NOMO-1 treated with dmso at 0.1 percent for 144 hours (cell line): ENCODE results near the gene STXBP5.

Experiments
- DNase-seq: peaks from one replicate; lab custom pipeline; 2025; ENCODE audit not compliant: unreplicated experiment; lab: John Stamatoyannopoulos, UW

Gene STXBP5

DNA sequence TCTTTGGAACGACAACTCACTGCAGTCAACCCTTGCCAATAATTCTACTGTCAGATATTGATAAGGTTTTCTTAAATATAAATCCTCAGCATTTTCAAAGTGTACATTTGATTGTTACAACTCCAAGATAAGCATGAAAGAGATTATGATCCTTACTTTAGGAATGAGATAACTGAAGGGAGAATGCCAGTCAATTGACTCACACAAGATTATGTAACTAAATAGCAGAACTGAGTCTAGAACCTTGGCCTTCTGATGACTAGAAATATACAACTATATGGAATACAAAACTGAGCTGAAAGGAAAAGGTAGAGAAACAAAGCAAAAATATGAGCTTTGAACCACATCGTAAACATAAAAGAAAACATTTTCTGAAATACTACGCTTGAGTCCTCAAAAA, 26.9 kb upstream of the STXBP5 start:
- no peak for DNase-seq

DNA sequence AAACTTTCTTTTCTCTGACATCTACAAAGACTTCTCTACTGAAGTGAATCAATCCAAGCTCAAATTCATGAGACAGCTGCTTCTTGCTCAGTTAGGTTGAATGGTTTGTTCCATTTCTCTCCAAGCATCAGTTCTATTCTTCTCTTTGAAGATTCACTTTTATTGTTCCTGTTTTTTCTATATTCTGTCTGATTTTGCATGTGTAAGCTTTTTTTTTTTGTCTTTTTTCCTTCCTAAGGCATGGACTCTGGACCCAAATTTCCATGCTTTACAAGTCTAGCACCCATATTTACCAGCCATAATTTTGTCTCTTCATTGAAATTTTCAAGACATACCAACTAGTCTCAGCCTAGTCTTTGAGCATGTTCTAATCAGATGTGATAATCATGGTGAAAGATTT, 25.9 kb upstream of the STXBP5 start:
- no peak for DNase-seq

DNA sequence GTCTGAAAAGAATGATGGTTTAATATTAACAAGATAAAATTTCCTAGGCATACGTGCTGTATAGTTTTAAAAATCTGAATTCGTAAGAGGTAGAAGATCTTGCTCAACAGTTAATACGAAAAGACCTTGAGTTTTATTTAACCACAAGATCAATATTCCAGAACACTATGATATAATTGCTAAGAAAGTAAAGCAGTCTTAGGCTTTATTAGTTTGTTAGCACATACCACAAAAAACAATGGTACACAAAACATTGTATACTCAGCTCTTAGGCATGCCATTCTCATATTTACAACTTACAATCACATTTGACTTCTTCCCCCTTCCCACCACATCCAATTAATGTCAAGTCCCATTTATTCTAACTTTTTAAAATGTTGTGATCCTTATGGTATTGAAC, 24.4 kb upstream of the STXBP5 start:
- no peak for DNase-seq

DNA sequence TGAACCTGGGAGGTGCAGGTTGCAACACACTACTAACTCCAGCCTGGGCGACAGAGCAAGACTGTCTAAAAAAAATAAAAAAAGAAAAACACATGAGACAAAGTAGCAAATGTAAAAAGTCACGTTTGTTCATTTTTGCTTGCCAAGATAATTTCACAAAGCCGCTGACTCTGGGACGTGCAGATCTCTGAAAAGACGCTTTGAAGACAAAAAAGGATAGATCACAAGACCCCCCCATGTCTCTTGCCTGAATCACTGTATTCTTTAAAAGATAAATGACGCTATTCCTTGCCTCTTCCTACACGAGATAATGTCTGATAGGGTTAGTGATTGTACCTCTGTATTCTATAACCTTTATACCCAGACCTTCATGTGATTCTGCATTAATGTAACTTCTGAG, 23.3 kb upstream of the STXBP5 start:
- no peak for DNase-seq

DNA sequence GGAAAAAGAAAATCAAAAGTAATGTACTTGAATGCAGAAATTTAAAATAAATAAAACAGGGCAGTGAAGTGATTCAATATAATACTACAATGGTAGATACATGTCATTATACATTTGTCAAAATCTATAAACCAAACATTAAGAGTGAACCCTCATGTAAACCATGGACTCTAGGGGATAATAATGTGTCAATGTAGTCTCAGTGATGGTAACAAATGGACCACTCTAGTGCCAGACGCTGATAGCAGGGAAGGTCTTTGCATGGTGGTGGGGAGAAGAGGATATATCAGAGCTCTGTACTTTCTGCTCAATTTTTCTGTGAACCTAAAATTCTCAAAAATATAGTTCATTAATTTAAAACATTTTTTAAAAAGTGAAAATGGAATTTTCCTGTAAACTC, 19.8 kb upstream of the STXBP5 start:
- DNase-seq, result no peak

DNA sequence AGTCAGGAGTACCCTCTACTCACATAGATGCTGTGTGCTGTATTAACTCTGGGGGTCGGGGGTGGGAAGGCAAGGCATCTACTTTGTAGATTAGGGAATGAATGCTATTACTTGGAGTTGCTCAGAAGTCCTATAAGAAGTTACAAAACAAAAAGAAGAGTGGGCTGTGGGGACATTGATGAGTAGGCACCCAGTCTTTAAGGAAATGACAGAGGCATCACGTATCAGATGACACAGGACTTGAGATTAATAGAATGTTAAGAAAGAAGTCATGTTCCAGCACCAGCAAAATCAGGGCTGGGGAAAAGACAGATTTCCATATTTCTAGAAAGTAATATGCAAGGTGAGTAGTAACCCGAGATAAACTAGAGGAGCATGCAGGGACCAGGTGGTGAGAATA, 19.0 kb upstream of the STXBP5 start:
- no peak for DNase-seq

DNA sequence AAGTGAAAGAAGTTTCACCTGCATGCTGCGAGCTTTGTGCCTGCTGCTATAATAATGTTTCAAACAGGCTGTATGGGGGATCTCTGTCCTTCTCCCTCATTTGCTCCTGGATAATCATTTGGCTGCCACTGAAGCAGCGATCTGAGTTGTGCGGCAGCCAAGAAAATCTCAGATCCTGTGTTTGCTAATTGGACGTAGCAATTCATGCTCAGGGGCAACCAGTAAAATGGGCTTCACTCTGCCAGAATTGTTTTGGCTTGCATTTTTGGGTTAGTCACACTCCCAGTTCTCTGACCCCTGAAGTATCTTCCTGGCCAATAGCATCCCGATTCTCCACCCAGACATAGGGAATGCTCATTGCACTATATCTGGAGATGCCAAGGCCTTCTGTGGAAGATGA, 13.7 kb upstream of the STXBP5 start:
- DNase-seq, result no peak

DNA sequence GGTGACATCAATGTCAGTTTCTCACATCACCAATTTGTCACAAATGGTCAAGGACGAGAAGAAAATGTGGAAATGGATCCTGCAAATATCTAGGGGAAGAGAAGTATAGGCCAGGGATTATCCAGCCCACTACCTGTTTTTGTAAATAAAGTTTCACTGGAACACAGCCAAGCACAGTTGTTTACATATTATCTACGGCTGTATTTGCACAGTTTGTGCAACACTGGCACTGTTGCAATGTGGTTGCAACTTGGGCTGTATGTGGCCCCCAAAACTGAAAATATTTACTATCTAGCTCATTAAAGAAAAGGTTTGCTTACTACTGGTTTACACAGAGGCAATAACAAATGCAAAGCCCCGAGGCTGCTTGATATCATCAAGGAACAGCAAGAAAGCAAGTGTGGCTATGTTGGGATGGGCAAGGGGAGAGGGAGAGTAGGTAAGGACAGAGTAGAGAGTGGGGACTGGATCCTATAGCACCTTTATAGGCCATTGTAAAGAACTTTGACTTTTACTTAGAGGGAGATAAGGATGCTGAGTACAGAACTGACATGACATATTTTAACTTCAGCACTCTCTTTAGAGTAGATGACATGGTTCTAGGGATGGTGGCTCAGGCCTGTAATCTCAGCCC, 11.8 kb upstream of the STXBP5 start:
- DNase-seq, result no peak

DNA sequence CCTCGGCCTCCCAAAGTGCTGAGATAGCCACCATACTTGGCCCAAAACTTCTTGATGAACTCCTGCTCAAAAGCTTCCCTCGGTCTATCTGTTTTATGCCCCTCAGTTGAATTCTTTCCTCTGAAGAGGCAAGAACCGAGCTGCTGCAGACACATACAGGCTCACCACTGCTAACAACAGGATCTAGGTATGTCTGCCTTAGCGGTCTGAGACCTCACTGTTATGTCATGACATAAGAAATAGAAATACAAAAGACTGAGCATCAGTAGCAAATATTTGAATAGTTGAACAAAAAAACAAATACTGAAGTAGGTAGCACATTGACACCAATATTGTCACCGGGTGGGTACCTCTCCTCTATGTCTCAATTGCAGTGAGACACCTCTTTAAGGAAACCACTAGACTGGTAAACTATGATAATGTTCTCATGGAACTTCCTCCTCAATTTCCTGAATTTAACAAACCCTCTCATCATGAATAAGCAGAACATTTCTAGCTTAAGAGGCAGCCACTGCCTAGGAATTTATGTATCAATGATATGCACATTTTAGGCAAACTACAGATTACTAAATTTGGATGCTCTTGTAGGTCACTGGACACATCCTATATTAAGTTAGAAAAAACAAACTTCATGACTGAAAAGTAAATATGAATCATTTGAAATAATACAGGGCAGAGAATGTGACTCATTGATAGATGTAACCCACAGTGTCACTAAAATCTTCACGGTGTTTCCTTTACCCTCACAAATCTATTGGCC, 9.4 kb upstream of the STXBP5 start:
- peak; percentile 17 for DNase-seq

DNA sequence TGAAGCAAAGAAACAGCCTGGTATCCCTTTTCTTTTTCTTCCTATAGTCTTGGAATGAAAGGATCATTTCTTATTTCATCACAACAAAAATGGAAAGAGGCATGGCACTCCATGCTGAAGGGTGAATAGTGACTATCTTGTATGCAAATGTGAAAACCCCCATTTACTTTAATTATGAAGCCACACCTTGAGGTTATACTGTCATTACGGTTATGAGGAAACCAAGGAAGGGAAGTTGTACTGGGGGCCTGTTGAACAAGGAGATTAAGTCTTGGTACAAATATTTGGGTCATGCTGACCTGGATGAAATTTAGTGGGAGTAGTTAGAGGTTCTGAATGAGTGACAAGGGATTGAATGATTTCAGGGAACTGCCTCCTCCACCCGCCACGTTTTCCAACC, 8.7 kb upstream of the STXBP5 start:
- peak; percentile 33 for DNase-seq

DNA sequence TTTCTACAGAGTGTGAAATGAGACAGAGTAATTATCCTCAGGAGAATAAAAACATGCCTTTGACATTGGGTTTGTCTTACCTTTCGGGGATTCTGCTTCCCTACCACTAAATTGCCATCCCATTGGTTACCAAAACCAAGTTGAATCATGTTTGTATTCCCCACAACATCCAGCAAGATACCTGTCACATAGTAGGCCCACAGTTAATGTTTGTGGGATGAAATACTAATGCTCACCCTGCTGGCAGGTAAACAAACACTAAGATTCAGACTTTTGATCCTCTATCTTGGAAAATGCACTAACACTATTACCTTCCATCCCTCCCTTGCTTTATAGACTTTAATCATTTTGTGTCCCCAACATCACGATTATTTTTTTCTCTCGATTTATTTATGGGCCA, 8.2 kb upstream of the STXBP5 start:
- no peak for DNase-seq

DNA sequence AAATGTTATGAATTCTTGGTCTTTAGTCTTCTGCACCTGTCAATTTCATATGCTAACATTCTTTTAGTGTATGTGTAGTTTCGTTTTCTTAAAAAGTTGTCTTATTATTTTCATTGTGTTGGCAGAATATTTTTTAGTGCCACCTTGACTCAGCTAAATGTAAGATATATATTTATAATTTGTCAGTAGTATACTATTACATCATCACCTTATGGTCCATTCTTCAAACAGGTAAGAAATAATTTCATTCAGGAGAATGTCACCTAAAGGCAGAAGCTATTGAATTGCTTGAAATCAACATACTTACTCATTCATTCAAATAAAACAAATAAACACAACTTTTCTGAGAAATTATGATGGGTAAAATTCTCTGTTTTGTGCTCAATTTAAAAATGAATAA, 3.5 kb upstream of the STXBP5 start:
- DNase-seq, result no peak

DNA sequence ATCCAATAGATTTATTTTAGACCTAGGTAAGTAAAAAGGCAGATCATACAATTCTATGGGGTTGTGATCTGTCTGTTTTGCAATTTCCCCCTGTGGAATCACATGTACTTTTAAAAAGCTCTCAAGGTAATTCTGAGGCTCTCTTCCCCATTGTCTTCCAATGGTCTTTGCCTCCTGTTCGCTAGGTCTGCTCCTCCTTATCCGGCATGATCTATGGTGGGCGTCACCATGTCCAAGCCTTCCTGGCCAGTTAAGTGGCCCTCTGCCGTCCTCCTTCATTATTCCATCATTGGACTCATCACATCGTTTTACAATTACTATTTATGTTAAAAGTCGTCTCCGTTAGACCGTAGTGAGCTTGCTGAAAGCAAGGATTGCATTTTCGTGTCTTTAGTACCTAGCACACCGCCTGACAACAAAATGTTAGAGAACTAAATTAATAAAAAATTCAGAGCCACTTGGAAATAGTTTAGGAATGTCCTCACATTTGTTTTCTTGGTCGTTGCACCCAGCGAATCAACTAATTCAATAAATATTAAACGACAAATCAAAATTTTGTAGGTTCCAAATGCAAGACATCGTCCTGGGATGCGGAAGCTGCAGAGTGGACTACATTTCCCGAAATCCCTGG, 2.2 kb upstream of the STXBP5 start:
- DNase-seq, result peak; percentile 67

DNA sequence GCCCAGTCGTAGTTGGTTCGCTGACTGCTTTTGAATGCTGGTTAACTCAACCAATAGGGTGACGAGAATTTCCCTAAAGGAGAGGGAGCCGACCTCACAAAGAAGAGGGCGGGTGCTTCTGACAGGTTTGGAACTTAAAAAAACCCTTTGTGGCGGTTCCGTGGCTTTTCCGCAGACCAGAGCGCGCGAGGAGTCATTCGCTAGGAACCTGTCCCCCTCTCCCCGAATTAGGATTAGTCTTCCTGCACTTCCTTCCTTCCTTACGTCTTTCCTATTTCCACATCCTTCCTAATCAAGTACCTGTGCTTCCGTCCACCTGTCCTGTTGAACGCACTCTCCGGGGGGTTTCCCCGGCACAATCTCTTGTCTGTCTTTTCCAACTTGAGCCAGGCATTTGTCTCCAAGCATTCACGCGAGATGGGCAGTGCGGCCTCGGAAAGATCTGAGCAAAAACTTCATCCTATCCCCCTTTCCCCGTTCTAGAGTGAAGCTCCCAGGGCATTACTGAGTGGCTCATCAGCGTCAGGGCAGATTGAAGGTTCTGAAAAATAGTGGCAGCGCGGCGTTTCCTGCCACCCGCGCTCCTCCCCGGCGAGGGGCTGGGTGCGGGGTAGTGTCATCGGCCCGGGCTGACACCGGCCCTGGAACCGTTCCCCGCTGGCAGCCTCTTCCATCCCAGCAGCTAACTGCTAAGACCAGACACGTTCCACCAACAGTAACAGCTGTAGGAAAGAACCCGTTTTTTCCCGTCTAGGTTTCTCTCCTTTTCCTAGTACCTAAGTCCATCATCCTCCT, 1.5 kb upstream of the STXBP5 start:
- peak; percentile 90 for DNase-seq

DNA sequence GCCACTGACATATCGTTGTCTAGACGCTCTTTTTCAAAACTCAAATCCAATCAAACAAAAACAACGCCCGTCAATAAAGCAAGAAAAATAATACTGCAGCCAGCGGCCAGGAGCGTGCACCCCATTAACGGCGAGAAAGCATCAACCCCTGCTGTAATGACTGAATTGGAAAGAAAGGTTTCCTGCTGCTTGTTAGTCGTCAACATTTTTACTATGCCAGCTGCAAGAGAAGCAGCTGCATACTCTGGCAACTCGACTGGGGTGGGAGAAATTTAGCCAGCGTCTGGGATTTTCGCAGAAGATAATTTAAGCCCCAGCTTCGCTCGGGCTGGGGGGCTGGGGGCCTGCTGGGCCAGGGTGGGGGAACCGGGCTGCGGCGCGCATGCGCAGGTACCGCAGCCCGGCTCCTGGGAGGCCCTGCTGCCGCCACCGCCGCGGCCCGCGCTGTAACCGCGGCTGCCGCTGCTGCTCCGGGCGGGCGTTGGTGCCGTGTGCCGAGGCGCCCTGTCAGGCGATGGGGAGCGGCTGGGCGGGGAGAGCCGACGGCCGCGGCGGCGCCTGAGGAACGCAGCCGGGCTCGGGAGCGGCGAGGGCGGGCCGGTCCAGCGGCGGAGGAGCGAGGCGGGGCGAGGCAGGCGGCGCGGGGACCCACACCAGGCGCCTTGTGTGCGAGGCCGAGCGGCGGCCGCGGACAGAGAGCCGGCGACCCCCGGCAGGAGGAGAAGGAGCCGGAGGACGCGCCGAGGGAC, 732 bp upstream of the STXBP5 start:
- peak; percentile 68 for DNase-seq

DNA sequence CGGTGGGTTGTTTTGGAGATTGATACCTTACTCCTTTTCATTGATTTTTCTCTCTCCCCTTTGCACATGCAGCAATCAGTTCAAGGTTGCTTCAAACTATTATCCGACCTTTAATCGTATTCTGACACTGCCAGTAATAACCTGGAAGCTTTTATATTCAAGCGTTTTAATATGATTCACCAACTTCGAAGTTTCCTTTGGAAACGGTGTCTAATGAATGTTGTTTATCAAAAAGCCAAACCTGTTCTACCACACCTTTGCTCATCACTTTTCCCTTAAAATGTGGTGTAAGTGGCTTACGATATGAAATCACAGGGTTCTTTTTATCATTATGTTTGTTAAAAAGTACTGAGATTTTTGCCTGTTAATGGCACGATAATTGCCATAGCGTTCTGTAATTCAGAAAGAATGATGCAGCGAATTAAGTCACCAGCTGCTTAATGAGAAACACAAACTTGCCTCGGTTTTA, 660 bp downstream of the STXBP5 start:
- no peak for DNase-seq

DNA sequence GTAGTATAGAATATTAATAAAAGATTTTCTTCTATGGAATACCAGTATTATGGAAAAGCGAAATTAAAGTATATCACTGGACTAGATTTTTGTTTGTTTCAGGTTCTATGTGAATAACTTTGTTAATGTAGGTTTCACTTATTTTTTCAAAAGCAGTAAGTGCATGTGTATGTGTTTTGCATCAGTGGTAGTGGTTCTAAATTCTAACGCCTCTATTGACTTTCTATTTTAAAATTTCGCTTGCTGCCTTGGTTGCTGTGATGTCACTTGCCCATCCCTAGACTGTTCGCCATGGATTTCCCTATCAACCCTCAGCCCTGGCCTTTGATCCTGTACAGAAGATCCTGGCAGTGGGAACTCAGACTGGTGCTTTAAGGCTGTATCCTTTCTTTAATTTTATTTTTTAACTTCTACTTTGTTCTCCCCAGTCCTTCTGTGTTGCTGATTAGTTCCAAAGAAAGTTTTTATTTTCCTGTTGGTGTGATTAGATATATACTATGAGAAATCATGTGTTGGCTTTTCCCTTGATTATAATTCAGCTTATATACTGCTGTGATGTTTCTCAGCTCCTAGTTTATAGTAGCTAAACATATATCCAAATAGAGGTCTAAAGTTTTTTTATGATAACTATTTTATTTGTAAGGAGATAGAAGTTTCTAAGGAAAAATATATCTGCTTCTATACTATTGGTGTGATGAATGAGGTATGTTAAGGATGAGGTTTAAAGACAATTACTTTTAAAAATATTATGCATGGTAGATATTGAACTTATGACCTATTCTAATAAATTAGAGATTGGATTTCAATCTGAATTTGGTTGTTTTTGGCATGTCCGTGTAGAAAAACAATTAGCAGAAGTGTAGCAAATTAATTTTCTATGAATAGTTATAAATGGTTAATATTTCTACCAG, 1.7 kb downstream of the STXBP5 start:
- no peak for DNase-seq

DNA sequence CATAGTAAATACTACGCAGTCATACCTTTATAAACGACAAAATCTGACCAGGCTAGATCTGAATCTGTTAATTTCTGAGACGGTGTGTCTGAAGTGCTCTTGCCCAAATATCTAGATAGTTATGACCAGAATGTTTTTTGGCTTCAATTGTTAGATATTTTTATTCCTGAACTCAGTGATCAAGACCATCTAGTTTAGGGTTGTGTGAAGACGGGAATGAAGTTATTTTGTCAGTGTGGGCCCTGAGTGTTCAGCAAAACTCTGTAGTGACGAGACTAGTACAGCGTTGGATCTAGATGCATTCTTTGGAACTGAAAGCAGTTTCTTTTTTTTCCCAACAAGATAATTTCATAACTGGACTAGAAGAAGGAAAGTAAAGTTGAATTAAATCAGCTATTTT, 3.1 kb downstream of the STXBP5 start:
- DNase-seq, result no peak

DNA sequence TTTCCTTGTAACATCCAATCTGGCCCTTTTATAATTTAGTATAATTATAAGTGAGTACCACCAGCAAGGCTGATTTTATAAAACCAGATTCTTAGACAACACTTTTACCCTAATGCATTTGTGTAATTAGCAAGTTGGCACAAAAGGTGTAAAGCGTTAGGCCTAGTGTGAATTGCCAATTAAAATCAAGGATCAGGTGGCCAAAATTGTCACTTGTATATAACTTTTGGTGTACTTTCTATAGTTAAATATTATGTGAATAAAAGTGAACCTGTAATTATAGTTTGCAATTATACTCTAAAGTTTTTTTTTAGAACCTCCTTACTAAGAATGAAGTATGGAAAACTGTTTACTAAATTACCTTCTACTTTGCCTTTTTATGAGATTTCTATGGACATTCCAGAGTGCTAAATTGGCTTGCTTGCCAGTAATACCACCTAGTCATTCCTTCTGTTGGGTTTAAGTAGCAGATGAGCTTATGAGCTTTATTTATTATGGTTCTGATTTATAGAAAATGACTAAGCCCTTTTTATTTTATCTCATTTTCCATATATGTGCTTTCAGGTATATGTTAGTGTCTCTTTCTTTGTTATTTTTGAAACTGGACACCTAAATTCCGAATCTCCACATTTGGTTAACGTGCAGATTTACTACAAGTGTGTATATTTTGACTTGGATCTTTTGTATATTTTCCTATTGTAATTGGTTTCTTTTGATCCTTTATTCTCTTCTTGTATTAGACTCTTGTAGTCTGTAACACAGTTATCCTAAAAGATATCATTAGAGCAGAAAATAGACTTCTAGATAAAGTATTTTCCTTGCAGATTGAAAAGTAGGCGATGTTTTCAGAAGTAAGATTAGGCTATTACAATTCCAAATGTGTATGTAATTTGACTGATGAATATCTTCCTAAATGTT, 3.9 kb downstream of the STXBP5 start:
- DNase-seq, result no peak
